ENCODE results near the gene CDH4.

CDH4 gene

DNA sequence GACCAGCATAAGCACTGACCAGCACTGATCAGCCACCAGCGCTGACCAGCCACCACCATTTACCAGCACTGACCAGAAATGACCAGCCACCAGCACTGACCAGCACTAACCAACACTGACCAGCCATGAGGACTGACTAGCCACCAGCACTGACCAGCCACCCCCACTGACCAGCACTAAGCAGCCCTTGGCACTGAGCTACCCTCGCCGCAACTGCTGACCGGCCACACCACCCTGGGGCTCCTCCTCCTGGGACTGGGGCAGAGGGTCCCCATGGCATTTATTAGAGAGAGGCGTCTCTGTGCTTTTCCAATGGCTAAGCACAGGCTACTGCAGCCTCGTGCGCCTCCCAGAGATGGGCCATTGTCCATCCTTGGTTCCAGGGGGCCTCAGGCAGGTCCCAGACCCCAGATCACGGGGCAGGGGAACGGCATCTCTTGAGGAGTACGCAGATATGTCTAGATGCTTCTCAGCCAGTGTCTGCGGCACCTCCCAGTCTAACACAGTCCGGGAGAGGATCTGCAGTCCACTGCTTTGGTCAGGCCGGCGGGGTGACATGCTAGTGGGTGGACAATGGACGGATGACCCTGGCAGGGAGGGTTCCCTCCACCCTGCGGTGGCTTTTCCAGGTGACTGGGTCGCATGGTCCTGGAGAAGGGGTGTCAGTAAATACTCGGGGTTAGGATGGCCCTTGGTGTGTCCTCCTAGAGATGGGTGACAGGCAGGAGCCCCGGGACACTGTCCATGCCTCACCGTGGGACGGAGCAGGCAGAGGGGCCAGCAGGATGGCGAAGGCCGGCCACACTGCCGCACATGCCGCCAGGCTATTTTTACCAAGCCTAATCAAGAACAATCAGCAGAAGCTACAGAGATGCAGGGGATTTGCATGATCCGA is 645.6 kb downstream of the CDH4 start:
- no peak for DNase-seq

DNA sequence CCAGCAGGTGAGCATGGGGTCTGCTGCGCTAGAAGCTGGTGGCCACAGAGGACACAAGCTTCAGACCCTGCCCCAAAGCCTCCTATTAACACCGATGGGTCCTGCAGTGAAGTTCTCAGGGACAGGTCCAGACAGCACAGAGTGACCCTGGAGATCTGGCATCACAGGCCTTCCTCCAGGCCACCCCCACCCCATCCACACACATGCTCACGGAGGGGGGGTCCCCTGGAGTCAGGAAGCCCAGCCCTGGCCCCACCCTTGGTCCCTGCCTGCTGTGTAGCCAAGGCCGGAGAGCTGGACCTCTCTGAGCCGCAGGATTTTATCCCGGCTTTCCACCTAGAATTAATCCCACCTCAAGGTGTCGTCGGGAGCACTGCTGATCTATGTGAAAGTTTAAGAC is 646.3 kb downstream of the CDH4 start:
- DNase-seq: no peak

DNA sequence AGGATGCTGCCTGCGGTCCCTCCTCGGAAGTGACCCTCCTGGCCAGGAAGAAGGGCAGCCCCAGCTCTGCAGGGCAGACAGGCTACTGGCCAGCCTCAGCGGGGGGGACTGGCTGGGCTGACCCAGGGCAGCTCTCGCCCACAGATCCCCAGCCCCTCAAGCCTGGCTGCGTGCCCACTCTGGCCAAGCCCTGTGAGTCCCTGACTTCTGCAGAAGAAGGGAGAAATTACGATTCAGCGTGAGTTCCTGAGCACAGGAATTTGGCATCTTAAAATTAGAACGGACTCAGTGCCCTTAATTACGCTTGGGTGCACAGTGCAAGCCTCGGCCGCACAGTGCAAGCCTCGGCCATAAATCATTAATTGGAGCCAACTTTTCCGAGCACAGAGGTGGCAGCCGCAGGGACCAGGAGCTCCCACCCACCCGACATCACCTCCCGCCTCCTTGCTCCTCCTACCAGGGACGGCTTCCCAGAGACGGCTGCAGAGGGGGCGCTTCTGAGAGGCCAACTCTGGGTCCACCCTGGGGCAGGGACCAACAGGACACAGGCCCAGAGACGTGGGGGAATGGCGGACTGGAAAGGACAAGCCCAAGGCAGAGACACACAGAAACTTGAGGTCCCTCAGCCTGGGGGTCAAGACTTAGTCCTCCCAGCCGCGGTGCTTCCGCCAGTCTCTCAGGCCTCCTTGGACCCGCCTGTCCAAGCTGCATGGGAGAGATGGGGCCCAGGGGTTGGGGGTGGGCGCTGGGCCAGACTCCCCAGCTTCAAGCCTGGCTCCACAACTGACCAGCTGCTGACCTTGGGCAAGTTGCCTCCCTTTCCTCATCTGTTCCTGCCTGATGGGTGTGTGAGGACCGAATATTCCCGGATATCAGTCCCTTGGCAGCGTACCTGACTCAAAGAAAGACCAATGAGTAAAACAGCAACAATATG is 648.2 kb downstream of the CDH4 start:
- no peak for DNase-seq

DNA sequence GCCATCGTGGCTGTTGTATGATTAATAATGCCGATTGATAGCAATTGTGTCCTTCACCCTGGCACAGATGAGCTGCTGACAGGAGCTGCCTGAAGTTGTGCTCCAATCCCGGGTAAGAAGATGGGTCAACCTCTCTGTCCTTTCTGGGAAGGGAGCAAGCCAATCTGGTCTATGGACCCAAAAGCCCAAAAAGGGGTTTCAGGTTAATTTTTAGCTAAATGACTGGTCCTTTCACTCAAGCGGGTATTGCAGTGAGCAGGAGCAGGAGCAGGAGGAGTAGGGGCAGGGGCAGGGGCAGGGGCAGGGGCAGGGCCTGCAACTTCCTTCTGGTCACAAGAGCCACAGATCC is 648.9 kb downstream of the CDH4 start:
- no peak for DNase-seq

DNA sequence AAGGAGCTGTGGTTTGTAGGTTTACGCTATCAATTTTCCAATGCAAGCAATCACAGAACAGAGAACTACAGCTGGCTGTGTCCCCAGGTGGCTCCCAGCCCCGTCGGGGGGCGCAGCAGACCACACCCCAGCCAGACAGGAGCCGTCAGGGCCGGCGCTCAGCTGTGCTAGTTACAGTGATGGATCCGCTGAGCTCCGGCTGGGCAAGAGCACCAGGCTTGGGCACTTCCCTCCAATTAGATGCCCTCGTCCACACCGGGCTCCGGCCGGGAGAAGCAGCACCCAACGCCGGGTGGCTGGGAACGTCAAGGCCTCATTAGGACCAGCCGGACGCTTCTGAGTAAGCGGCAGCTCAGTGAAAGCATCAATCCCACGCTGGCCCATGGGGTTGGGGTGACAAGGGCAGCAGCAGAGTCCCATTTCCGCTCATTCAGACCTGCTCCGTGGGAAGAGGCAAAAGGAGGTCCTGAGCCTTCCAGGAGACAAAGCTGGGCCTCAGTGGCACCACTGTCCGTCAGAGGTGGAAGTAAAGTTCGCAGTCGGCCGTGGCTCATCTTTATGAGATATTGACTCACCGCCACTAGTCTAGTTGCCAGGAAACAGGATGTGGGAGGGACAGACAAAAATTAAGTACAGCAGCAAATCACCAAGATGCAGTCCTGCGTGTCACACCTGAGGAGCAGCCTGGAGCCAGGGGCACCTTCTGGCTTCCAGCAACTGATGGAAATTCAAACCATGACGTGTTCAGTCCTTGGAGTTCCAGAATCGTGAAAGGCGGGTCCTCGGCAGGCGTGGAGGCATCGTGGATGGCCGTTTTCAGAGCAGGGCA is 649.5 kb downstream of the CDH4 start:
- DNase-seq: no peak

DNA sequence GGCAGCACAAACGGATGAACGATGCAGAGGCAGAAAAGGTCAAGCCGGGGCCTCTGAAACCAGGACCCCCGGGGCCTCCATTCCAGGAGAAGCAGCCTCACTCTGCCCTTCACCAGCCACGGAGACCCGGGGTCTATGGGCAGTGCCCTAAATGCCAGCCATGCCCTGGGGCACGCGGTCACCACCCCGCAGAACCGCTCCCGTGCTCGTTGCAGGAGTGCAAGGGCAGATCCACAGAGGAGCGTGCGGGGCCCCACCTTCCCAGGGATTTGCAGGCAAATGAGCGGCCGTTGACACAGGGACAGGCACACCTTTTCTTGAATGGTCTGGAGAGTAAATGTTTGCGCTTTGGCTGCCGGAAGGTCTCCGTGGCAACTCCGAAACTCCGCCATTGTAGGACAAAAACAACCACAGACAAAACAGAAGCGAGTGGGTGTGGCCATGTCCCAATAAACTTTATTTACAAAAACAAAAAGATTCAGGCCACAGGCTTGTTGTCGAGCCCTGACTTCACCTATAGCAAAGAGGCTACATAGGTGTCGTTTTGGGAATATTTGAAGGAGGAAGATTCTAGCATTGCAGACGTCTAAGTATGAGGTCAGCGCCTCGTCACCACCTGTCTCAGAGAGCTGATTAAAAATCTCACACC is 650.3 kb downstream of the CDH4 start:
- DNase-seq: no peak

DNA sequence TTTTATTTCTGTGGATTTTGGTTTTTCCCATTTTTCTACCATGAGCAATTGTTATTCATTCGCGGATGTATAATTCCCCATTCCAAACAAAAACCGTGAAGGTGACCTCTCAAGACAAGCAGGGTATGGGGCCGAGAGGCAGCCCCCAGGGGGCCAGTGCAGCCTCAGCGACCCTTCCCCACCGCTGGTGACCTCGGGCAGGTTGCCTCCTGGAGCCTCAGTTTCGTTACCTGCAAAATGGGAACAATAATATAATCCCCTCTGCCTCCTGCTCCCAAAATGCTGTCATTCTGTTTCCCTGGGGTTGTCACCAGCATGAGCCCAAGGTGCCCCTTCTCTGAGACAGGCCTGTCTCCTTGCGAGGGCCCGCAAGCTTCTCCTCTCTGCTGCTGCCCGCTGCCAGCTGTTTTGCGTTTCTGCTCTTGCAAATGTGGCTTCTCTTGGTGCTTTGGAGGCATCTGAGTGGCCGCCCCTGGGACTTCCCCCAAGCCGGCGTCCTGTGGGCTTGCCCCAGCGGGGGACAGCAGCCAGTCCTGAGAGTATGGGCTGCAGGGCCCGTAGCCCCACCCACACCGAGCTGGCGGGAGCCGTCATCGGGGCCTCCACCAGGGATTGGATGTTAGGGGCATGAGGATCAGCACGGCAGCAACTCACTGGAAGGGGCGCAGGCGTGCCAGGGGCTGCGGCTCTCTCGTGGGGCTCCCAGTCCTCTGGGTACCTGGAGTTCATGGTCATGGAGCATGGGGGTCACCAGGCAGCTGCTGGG is 651.7 kb downstream of the CDH4 start:
- DNase-seq: no peak

DNA sequence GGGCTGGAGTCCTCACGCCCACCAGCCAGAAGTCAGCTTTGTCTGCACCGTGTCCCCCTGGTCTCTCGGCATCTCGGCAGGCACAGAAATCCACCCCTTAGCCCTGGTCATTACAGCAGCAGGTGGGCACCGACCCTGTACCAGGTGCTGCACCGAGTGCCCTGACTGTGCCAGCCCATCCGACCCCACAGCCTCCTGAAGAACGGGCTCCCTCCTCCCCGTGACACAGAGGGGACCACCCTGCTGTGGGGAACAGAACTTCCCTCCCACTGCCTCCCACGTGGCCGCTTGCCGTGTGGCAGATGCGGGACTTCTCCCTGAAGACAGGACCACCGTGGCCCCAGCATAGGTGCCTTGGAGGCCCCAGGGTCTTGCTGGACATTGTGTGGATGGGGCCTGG is 652.4 kb downstream of the CDH4 start:
- no peak for DNase-seq

DNA sequence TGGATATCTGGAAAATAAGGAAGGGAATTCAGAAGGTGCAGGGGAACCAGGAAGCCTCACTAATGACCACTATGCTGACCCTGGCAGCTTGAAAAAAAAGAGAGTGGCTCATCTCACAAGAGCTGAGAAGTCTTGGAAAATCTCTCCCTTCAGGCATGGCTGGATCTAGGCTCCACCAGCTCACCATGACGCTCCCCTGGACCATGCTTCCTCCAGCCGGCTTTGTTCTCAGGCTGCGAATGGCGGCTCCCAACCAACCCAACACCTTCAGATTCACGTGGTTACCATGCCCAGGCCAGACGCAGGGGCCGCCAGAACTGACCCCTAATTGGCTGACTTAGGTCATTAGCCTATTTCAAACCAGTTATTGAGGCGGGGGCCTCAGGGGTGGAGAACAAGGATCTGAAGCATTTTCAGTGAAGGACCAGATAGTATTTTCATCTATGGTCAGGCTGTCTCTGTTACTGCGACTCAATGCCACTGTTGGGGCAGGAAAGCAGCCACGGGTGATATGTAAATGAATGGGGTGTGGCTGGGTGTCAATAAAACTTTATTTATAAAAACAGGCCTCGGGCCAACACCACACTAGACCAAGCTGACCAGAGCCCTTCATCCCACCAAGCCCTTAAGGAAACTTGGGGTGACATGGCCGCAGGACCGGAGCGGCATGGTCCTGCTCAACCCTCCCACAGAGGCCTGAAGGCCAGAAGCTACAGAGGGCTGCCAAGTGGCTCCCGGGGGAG is 653.9 kb downstream of the CDH4 start:
- no peak for DNase-seq

DNA sequence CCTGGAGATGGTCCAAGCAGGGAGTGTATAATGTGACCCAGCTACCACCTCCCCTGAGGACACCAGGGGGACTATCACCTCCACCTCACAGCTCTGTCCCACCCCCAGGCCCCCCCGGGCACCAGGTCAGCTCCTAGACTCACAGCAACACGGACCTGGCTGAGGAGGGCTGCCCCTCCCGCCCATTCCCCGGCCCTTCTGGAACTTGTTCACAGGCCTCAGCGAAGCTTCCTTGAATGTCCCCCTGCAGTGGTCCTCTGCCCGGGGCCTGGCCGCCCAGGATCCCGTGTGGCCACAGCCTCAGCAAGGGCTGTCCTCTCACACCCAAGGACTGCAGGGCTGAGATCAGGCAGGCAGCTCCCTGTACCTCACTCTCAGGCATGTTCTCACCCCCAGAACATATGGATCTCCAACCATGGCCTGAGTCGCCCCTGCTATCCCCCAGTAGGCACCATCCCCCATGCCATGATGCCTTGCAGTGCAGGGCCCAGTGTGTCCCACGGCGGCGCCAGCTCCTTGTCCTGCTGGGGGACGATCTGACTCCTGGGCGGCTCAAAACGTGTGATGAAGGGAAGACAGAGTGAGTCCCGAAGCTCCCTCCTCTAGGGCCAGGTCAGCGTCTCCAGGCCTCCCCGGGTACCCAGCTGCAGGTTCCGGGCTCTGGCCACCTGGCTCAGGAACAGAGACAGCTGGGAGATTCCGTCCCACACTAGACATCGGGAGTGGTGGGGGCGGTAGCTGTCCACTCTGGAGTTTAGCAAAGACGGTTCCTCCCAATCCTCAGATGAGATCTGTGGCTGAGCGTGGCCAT is 655.2 kb downstream of the CDH4 start:
- DNase-seq: no peak

DNA sequence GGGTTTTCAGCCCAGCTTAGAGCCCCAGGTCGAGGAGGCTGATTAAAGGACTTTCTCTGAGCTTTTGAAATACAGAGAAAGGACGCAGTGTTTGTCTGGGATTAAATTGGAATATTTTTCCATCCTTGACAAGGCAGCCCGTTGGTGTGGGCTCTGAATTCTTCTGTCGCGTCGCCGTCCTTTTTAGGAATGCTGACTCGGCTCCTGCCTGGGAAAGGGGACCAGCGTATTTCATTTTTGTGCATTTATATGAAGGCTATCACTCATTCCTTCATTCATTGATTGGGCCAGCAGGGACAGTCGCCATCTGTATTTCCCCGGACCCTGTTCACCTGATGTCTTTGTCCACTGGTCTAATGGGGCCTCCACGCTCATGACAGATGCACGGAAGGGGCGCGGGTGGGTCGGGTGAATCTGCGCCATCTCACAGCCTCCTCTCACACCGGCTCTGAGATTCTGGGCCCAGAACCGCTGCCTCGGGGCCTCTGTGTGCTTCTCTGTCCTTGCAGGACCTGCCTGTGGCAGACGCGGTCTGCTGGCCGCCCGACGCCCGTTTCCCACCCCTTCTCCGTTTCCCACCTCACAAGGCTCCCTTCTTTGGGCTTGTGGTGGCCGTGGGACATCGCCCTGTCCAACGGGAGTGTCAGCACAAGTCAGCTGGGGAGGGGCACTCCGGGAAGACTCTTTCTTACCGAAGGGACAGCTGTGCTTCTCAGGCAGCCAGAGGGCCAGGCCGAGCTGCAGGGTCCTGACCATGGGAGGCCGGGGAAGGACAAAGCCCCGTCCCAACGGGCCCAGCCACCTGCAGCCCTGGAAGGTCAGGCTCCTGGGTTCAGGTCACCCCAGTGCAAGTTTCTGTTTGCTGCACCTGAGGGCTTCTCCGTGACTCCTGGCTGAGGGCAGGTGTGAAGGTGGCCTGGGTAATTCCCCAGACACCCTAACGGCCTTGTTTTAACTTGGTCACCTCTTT is 656.3 kb downstream of the CDH4 start:
- no peak for DNase-seq

DNA sequence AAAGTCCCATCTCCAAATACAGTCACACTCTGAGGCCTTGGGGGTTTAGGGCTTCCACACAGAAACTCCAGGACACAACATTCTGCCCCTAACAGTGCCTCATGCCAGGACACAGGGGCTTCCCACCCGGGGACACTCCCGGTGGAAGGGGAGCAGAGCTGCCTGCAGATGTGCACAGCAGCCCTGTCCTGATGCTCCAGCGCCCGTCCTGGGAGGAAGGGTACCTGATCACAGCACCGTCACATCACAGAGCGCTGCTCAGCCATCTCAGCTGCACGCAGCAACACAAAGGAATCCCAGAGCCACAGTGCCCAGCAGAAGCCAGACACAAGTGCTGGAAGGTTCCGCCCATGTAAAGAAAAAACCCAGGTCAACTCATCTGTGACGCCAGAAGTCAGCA is 657.0 kb downstream of the CDH4 start:
- DNase-seq: no peak

DNA sequence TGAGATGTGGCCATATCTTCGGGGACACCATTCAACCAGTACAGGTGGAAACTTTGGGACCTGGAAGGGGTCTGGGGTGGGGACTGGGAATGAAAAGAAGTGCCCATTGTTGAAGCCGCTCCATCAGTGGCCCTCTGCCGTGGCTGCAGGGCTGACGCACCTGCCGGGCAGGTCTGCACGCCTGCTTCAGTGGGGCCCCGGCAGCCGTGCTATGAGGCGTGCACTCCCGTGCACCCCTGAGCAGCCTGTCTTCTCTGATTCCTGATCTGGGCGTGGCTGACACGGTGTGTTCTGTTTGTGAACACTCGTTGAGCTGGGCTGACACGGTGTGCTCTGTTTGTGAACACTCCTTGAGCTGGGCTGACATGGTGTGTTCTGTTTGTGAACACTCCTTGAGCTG is 657.8 kb downstream of the CDH4 start:
- no peak for DNase-seq

DNA sequence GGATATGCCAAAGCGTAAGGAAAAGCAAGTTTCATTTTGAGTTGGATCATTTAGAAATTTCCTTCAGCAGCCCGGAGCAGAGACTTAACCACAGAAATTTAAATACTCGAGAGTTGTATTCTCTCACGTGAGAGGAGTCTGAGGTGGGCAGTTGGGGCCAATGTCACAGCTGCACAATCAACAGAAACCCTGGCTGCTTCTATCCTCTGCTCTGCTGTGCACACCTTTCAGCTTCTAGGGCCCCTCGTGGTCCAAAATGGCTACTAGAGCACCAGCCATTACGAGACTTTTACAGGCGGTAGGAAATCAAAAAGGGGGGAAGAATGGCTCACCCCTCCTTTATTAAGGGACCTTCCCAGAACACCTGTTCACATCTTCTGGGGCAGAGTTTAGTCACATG is 659.8 kb downstream of the CDH4 start:
- DNase-seq: no peak

DNA sequence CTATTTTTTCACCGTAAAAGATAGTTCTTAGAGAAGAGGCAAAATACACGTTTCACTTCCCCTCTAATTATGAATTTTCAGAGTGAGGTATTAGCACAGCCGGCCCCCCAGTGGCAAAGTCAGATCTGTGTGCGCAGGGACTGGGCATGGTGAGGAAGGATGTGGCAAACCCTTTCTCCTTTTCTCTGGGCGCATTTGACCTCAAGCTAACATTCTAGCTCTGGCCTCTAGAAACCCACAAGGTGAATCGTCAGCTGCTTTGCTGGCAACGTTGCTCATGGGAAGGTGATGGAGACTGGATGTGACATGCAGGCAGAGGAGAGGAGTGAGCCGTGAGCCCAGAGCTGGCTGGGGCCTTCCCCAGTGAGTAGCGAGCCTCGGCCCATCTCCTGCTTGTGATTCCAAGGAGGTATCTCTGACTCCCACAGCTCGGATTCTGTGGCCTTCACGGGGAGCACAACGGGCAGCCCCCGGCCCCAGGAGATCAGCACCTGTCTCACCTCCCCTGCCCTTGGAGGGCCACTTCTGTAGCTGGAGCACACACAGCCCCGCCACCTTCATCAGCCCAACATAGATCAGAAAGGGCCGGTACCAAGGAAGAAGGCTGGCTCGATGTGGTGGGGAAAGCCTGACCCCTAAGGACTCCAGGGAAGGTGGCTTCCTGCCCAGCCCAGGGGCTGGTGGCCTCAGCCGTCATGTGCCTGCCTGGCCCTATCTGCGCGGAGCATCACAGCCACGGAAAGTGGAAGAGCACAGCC is 660.8 kb downstream of the CDH4 start:
- DNase-seq: no peak

DNA sequence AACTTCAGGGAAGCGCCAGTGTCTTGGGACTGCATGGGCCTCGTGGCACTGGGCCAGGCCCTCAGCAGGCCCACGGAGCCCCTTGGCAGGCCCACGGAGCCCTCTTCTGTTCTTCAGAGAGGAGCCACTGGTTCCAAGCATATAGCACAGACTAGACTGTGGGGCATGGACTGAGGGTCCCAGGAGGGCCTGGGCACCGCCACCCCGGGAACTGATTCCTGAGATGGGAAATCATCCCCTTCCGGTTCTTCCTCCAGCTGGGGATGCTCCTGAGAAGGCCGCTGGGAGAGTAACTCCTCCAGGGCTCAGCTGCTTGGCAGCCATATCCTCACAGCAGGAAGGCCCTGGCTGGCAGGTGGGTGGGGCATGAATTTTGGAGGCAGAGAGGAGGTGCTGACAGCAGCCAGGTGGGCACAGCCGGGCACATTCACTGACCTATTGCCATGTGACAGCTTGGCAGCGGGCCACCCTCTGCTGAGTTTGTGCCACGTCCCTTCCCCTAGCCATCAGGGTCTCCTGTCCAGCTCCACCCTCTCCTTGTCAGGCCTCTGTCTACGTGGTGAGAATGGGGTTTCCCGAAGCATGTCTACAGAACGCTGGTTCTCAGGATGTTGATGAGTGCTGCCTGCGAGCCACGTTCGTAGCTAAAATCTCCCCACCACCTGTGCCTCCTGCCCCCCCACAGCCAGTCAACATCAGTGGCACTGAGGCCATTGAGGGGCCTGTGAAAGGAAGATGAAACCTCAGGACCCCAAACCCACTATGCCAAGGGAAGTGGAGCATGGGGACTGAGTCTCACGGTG is 661.6 kb downstream of the CDH4 start:
- DNase-seq: no peak

DNA sequence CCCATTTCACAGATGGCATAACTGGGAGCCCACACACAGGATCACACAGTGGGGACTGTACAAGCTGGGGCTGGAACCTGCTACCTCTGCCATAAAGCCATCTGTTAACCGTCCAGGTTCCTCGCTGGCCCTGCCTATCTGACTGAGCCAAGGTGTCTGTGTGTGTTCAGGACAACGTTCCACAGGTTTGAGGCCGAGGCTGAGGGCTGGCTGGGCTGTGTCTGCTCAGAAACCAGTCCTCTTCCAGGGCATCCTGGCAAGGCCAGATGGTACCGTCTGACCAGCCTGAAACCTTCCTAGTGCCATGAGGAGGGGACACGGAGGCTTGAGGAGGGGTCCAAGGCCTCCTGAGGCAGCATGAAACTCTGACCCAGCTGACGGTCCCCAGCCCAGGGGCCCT is 663.0 kb downstream of the CDH4 start:
- no peak for DNase-seq
